Activated T-cell treated with anti-CD3 and anti-CD28 coated beads for 24 hours (primary cell): Measurements from ENCODE around the gene SCCPDH.
"Not testable (repeated sequence)": the region's sequence is repeated elsewhere in the genome, so short reads cannot be mapped to it uniquely, and the experiment has no call there.

Experiments
- DNase-seq: peaks from one replicate; pipeline ENCODE4 v3.0.0-alpha.2; 2020; ENCODE audit warnings: low read depth

Gene SCCPDH

GRCh38 chr1:246800756-246801155, 76.5 kb downstream of the SCCPDH start:
- no peak for DNase-seq

- no peak for DNase-seq
These were observed 77.2 kb downstream of the SCCPDH start for GRCh38 chr1:246801241-246802020.

- no peak for DNase-seq
These were observed 79.2 kb downstream of the SCCPDH start for GRCh38 chr1:246803373-246803772.

GRCh38 chr1:246803883-246804282, 79.7 kb downstream of the SCCPDH start:
- DNase-seq, result no peak

GRCh38 chr1:246805135-246805716, 81.0 kb downstream of the SCCPDH start:
- DNase-seq, result no peak

- no peak for DNase-seq
These were observed 85.3 kb downstream of the SCCPDH start for GRCh38 chr1:246809473-246809872.

GRCh38 chr1:246811985-246812384, 87.8 kb downstream of the SCCPDH start:
- no peak for DNase-seq

GRCh38 chr1:246813325-246813724, 89.1 kb downstream of the SCCPDH start:
- not testable (repeated sequence) for DNase-seq

- DNase-seq, result no peak
These were observed 90.7 kb downstream of the SCCPDH start for GRCh38 chr1:246814890-246815289.

- DNase-seq, result no peak
These were observed 91.6 kb downstream of the SCCPDH start for GRCh38 chr1:246815693-246816270.
